IMR-90 (cell line): ENCODE results near the gene PDK4. TPM values are rescaled to one million over a fixed set of nuclear protein-coding genes. Genes with fewer than 3 reads are reported as not detected.

Experiments
- ATAC-seq: fragments of 200-7000 bp; cut with Tn5 transposase; 2 replicates; pipeline ENCODE4 v1.9.1; 2020; ENCODE audit warnings: low read depth, mild to moderate bottlenecking, moderate library complexity
- BruUV-seq: library from RNA; stranded (reverse); fragments of 400-500 nt; replicated peaks from 2 replicates; lab custom pipeline; 2021; lab: Mats Ljungman, UMichigan
- CTCF ChIA-PET: fragments of 300-600 bp; formaldehyde crosslinking; extraction: SDS; loops from one replicate; lab custom pipeline; 2021; ENCODE audit warnings: antibody characterized with exemption; lab: Yijun Ruan, JAX
- POLR2A ChIA-PET: fragments of 300-600 bp; sonication (Branson Sonifier 250); formaldehyde crosslinking; loops from one replicate; lab custom pipeline; 2022; ENCODE audit warnings: antibody characterized with exemption; ENCODE audit not compliant: unreplicated experiment; lab: Charles Lee
- DNase-seq: peaks from one replicate; pipeline ENCODE4 v3.0.0; 2013
- H2AFZ ChIP-seq: replicated peaks from 2 replicates; pipeline ENCODE3; 2013; ENCODE audit warnings: low read length, mild to moderate bottlenecking; ENCODE audit not compliant: poor library complexity
- H2AK5ac ChIP-seq: 2 replicates; pipeline ENCODE4 v1.6.1; 2013; ENCODE audit warnings: low read depth, low read length, inconsistent platforms
- H2AK9ac ChIP-seq: replicated peaks from 2 replicates; pipeline ENCODE3; 2013; ENCODE audit warnings: mild to moderate bottlenecking, low read depth, low read length, moderate library complexity; ENCODE audit not compliant: poor library complexity
- H2BK120ac ChIP-seq: 2 replicates; pipeline ENCODE4 v1.6.1; 2013; ENCODE audit warnings: low read depth, low read length, inconsistent platforms
- H2BK15ac ChIP-seq: 3 replicates; pipeline ENCODE4 v1.6.1; 2013; ENCODE audit warnings: low read depth, low read length, inconsistent platforms
- H2BK20ac ChIP-seq: 2 replicates; pipeline ENCODE4 v1.6.1; 2013; ENCODE audit warnings: low read depth, mild to moderate bottlenecking, inconsistent platforms, low read length, moderate library complexity
- H2BK5ac ChIP-seq: 2 replicates; pipeline ENCODE4 v1.6.1; 2013; ENCODE audit warnings: mild to moderate bottlenecking, low read depth, low read length, inconsistent platforms; ENCODE audit not compliant: poor library complexity, severe bottlenecking
- H3K14ac ChIP-seq: replicated peaks from 2 replicates; pipeline ENCODE4 v1.6.1; 2013; ENCODE audit warnings: low read depth, low read length, inconsistent platforms
- H3K18ac ChIP-seq: 2 replicates; pipeline ENCODE4 v1.6.1; 2013; ENCODE audit warnings: low read depth, low read length, control low read depth
- H3K23ac ChIP-seq: 2 replicates; pipeline ENCODE4 v1.6.1; 2013; ENCODE audit warnings: low read depth, low read length, inconsistent platforms
- H3K27ac ChIP-seq: 2 replicates; pipeline ENCODE4 v1.5.1; 2013; ENCODE audit warnings: mild to moderate bottlenecking, control low read depth, low read length; ENCODE audit not compliant: insufficient read depth
- H3K27me3 ChIP-seq: 2 replicates; pipeline ENCODE4 v1.6.1; 2013; ENCODE audit warnings: low read length; ENCODE audit not compliant: control insufficient read depth, insufficient read depth
- H3K36me3 ChIP-seq: 2 replicates; pipeline ENCODE4 v1.6.1; 2013; ENCODE audit warnings: low read length, mixed read lengths; ENCODE audit not compliant: control insufficient read depth, insufficient read depth
- H3K4ac ChIP-seq: 2 replicates; pipeline ENCODE4 v1.6.1; 2013; ENCODE audit warnings: low read depth, low read length, inconsistent platforms
- H3K4me1 ChIP-seq: 2 replicates; pipeline ENCODE4 v1.6.1; 2013; ENCODE audit warnings: low read length, mixed read lengths; ENCODE audit not compliant: control insufficient read depth, insufficient read depth
- H3K4me2 ChIP-seq: 2 replicates; pipeline ENCODE4 v1.6.1; 2013; ENCODE audit warnings: low read depth, mild to moderate bottlenecking, control low read depth, low read length, moderate library complexity
- H3K4me3 ChIP-seq: 2 replicates; pipeline ENCODE4 v1.5.1; 2013; ENCODE audit warnings: low read depth, mild to moderate bottlenecking, control low read depth, low read length, moderate library complexity; ENCODE audit not compliant: insufficient read depth
- H3K56ac ChIP-seq: 2 replicates; pipeline ENCODE4 v1.6.1; 2013; ENCODE audit warnings: low read length, inconsistent platforms; ENCODE audit not compliant: insufficient read depth; ENCODE audit errors: extremely low read depth
- H3K79me1 ChIP-seq, 2 experiments: 2 replicates each; pipeline ENCODE4 v1.6.1; 2013; ENCODE audit warnings: low read length in 2 of 2, inconsistent platforms in 1 of 2, low read depth in 1 of 2
- H3K9ac ChIP-seq: 2 replicates; pipeline ENCODE4 v1.6.1; 2013; ENCODE audit warnings: low read depth, low read length, control low read depth
- H3K9me1 ChIP-seq: 2 replicates; pipeline ENCODE4 v1.6.1; 2013; ENCODE audit warnings: low read length, inconsistent platforms; ENCODE audit not compliant: insufficient read depth
- H3K9me3 ChIP-seq: 2 replicates; pipeline ENCODE4 v1.6.1; 2013; ENCODE audit warnings: low read length; ENCODE audit not compliant: control insufficient read depth, insufficient read depth
- H4K20me1 ChIP-seq: 2 replicates; pipeline ENCODE4 v1.6.1; 2013; ENCODE audit warnings: low read length, inconsistent platforms; ENCODE audit not compliant: insufficient read depth
- H4K5ac ChIP-seq: 2 replicates; pipeline ENCODE4 v1.6.1; 2013; ENCODE audit warnings: mild to moderate bottlenecking, low read depth, low read length, control low read depth
- H4K8ac ChIP-seq, 2 experiments: 2 replicates each; pipeline ENCODE4 v1.6.1; 2013; ENCODE audit warnings: low read depth in 2 of 2, low read length in 2 of 2, control low read depth in 1 of 2, inconsistent platforms in 1 of 2
- H4K91ac ChIP-seq: 2 replicates; pipeline ENCODE4 v1.6.1; 2013; ENCODE audit warnings: low read depth, low read length, inconsistent platforms; ENCODE audit not compliant: insufficient read depth
- BHLHE40 ChIP-seq: fragments of 150-350 bp; IDR thresholded peaks from 2 replicates; pipeline ENCODE4 v1.6.1; 2016; ENCODE audit warnings: mild to moderate bottlenecking, low read depth, low read length
- RCOR1 ChIP-seq: IDR thresholded peaks from 2 replicates; pipeline ENCODE4 v1.6.1; 2012; ENCODE audit warnings: mild to moderate bottlenecking, low read length, improper control_type of control experiment; ENCODE audit not compliant: insufficient replicate concordance
- USF2 ChIP-seq: fragments of 150-350 bp; IDR thresholded peaks from 2 replicates; pipeline ENCODE4 v1.6.1; 2017; ENCODE audit warnings: mild to moderate bottlenecking, antibody characterized with exemption, low read length, low read depth
- dilution Hi-C: fragments of 300-500 bp; cut with HindIII; formaldehyde crosslinking; loops from one replicate; pipeline ENCODE4 v1.14.3; 2018; ENCODE audit warnings: low sequenced_read_pairs; ENCODE audit not compliant: unreplicated experiment
- in situ Hi-C: fragments of 300-500 bp; cut with MboI; formaldehyde crosslinking; loops from 3 replicates; pipeline ENCODE4 v1.14.3; 2019; ENCODE audit warnings: low sequenced_read_pairs, inconsistent platforms, mixed read lengths
- intact Hi-C: fragments of 100-400 bp; cut with micrococcal nuclease; formaldehyde crosslinking; loops from 2 replicates; pipeline ENCODE4 v1.10.0; 2022
- polyA plus RNA-seq, 3 experiments: library from polyadenylated mRNA; depleted of rRNA; stranded (reverse); fragments of >200 nt; gene quantifications; 2 replicates each; pipeline ENCODE4 v1.2.3, GENCODE V29; 2012; ENCODE audit warnings: low replicate concordance in 1 of 3
- total RNA-seq: library from RNA; depleted of rRNA; stranded (reverse); fragments of >200 nt; gene quantifications from 2 replicates; pipeline ENCODE4 v1.2.3, GENCODE V29; 2012

Gene PDK4
- total and polyA plus RNA-seq, 2 of the 4 experiments (the other 2 are of a cell fraction) = under 0.01 to 0.03 TPM

GRCh38 chr7:95594185-95594584 is 2.1 kb downstream of the PDK4 start:
- ATAC-seq (no peak), DNase-seq (no peak)
- no peak overlapping the region for H3K23ac ChIP-seq
- no peak overlapping the region for H4K91ac ChIP-seq
- no peak overlapping the region for H2AFZ ChIP-seq
- no peak overlapping the region for H2BK20ac ChIP-seq
- H3K27ac ChIP-seq = no peak overlapping the region
- H2BK15ac ChIP-seq = no peak overlapping the region
- H3K9ac ChIP-seq = no peak overlapping the region
- intact Hi-C loops (loop anchor here (2.0 kb wide), 1 partner anchor 15 kb away; no protein-coding TSS in a partner anchor), in situ Hi-C loops (no loop called here), dilution Hi-C loops (no loop called here)
- H3K14ac ChIP-seq = no peak overlapping the region
- POLR2A ChIA-PET = no interaction called here
- H3K4ac ChIP-seq = no peak overlapping the region
- no peak overlapping the region for H3K4me3 ChIP-seq
- no peaks in the 10 kb centered on the region for H3K27me3 ChIP-seq
- H3K18ac ChIP-seq = no peak overlapping the region
- H3K36me3 ChIP-seq = no peaks in the 10 kb centered on the region
- no peaks in the 10 kb centered on the region for H4K20me1 ChIP-seq
- H3K9me3 ChIP-seq = no peaks in the 10 kb centered on the region
- H3K4me1 ChIP-seq = peaks cover 3% of the 10 kb centered on the region
- H2BK5ac ChIP-seq = no peak overlapping the region
- H3K9me1 ChIP-seq = no peaks in the 10 kb centered on the region
- BruUV-seq = no TSS peak
- TF ChIP-seq USF2 (no peak), RCOR1 (no peak), BHLHE40 (no peak)
- H3K56ac ChIP-seq = no peak overlapping the region
- CTCF ChIA-PET = interaction anchor here (0.6 kb wide), 1 partner anchor 84 kb away, joined by 6 read pairs; no protein-coding TSS in a partner anchor
- H2AK9ac ChIP-seq = no peak overlapping the region
- no peak overlapping the region for H2AK5ac ChIP-seq
- no peak overlapping the region for H4K8ac ChIP-seq
- H2BK120ac ChIP-seq = no peak overlapping the region
- no peaks in the 10 kb centered on the region for H3K79me1 ChIP-seq
- H3K4me2 ChIP-seq = no peak overlapping the region
- no peak overlapping the region for H4K5ac ChIP-seq
